ENCODE measurements around the gene MBD2.
"Not testable (repeated sequence)": the region's sequence is repeated elsewhere in the genome, so short reads cannot be mapped to it uniquely, and the experiment has no call there.

Gene MBD2

DNA sequence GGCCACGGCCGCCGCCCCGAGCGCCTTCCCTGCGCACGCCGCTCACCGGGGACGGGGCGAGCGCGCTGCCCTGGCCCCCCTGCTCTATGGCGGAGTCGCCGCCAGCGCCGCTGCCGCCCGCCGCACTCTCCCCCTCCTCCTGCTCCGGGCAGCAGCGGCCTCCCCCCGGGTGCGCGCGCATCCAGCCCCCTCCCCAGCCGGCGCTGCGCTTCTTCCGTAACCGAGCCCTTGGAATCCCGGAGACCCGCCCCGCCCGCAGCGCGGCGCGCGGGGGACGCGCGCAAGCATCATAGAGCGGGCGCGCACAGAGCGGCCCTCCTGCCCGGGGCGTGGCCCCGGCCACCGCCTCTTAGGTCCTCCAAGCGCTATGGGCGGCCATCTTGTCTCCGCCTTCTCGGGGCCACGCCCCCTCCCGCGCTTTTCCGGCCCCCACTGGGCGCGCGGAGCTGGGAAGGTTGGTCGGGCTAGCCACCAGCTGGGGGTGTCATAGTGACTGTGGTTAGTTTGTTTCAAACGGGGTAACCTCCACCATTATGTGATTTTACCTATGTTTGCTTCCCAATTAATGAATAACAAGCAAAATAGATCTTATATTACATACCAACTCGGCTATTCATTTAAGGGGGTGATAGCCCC lies at the start of gene MBD2:
MBD2 (minus strand) TSS at position 291 of the 636 bp plus-strand sequence; CDS start at position 181, 110 bp downstream.
- DNase-seq, result peak; percentile 96

DNA sequence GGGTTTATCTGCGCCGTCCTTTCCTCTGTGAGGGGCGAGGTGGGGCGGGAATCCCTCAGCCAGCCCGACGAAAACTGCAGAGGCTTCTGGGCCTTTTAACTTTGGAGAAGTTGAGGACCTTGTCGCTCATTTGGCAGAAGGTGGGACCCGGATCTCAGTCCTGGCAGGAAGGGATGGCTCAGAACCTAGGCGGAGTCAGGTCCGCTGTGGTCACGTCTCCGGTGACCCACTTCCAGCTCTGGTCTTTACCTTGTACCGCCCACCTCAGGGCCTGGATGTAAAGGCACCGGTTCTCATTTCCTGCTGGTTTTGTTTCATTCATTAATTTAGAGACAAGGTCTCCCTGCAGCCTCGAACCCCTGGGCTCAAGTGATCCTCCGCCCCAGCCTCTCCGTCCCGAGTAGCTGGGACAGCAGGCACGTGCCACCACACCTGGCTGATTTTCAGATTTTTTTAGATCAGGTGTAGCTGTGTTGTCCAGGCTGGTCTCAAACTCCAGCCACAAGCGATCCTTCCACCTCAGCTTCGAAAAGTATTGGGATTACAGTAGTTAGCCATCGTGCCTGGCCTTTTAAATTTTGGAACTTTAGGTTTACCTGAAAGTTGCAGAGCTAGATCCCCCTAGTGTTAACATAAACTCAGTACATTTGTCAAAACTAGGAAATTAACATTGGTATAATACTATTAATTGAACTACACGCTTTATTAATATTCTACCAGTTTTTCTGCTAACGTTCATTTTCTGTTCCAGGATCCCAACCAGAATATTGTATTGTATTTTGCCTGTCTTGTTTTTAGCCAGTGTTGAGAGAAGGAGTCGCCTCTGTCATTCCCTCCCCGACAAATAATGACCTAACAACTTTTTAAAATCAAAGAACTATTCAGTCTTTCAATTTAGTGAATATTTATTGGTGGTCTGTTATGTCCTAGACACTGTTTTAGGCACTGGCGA lies 45.7 kb upstream of the MBD2 start:
- DNase-seq, result peak; percentile 23

GRCh38 chr18:54268751-54269150 lies 44.3 kb upstream of the MBD2 start:
- no peak for DNase-seq

DNA sequence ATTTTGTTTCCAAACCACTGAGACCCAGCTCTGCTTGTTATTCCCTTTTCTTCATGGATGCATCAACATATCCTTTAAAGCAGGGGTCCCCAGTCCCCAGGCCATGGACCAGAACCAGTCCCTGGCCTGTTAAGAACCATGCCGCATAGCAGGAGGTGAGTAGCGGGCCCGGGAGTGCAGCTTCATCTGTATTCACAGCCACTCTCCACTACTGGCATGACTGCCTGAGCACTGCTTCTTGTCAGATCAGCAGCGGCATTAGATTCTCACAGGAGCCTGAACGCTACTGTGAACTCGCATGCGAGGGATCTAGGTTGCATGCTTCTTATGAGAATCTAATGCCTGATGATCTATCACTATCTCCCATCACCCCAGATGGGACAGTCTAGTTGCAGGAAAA lies 43.2 kb upstream of the MBD2 start:
- no peak for DNase-seq

- no peak for DNase-seq
These were observed 39.5 kb upstream of the MBD2 start for GRCh38 chr18:54263904-54264336.

DNA sequence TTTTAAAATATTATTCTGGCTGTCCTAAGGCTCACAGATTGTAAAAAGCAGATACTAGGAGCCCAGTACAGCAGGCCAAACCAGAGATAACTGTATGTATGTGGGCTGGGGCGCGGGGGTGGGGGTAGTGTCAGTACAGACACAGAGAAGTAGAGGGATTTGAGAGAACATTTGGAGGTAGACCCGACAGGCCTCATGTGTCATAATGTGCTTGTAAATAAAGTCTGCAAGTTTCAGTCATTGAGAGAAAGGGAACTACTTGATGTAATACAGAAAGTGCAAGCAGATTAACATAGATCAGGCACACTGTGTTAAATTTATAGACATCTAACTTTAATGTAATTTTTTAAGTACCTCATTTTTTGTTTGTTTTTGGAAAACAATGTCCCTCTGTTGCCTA lies 37.4 kb upstream of the MBD2 start:
- no peak for DNase-seq

- no peak for DNase-seq
These were observed 36.1 kb upstream of the MBD2 start for GRCh38 chr18:54260396-54261072.

GRCh38 chr18:54257818-54258217 lies 33.3 kb upstream of the MBD2 start:
- not testable (repeated sequence) for DNase-seq

- no peak for DNase-seq
These were observed 32.5 kb upstream of the MBD2 start for GRCh38 chr18:54257015-54257414.

DNA sequence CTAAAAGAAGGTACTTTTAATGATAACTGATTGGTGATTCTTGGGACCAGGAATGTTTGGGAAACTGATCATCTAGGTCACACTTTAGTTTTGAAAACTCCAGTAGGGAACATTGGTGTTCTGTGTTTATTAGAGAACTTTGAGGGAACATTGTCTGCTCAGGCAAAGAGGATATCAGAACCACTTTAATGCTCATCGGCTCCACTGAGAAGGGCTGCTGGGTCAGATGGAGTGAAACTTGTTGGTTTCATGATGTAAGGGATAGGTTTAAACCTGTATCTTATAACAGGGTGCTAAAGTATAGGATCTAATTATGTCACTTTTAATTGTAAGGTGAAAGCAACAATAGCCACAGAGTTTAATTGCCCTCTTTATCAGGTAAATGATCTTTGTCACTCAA lies 30.7 kb upstream of the MBD2 start:
- no peak for DNase-seq

DNA sequence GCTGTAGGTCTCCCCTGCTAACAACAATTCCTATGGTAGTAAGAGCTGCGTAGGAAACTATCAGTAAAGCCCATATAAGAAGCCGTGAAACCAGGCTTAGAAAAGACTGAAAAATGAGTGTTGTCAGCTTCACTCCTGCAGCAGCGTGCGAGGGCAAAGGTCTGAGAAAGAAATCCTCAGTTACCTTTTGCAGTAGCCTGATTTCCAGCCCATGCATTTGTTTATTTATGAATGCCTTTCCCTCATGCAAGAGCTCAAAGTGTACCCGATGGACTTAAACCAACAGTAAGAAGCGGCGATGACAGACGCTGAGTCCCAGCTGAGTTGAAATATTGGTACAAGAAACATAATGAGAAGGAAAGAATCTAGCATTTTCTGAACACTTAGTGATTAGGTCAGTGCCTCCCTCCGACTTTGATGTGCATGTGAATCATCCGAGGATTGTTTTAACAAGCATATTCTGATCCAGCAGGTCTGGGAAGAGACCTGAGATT lies 29.8 kb upstream of the MBD2 start:
- DNase-seq, result no peak

DNA sequence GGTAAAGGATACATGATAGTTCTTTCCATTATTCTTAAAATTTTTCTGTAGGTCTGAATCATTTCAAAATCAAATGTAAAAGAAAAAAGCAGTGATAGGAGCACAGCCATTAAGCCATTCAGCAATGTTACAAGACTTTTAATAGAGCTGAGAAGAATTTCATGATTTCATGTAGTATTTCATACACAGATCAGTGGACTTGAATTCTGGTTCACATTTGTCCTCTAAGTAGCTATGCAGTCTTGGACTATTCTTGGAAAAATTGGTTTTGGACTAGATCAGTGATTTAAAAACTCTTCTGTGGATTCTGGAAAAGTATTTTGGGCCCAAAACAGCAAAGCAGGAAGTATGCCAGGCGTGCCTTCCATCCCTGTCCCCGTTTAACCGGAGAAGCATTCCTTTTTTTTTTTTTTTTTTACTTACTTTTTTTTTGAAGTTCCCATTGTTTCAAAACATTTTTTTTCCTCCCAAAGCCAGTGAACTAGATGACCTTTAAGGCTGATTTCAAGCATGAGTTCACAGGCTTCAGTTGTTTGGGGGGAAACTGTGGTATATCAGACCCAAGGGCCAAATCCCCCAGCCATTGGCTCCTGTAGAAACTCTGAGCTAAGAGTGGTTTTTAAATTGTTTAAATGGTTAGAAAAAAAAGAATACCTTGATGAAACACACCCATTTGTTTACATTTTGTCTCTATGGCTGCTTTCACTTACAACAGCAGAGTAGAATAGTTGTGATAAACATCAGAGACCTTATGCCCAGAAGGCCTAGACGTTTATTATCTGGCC lies 27.3 kb upstream of the MBD2 start:
- DNase-seq, result no peak

GRCh38 chr18:54250846-54251261 lies 26.4 kb upstream of the MBD2 start:
- DNase-seq, result no peak

DNA sequence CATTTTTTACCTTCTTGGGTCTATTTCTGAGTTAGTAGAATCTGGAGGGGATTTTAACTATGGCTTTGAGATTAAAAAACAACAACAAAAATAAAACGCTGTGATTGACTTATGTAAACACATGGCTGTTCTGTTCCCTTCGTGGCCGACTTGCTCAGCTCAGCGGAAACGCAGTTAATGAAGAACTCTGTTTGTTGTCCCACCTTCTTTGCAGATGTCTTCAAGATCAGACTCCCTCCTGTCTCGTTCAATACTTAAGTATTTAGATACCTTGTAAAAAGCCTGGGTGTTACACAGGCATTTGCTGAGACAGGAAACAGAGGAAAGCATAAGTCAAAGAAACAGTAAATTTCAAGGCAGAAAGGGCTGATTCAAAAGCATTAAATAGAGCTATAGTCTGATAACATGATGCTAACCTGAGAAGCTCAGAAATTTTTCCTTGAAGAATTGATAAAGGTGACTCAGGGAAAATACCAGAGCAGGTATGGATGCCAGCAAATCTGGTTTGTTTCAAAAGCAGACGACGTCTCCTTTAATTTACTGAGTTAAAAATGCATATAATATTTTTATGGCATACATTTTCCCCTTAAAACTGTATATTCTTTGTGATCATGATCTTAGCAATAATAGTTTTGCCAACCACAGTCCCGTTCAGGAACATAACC lies 23.2 kb upstream of the MBD2 start:
- no peak for DNase-seq

DNA sequence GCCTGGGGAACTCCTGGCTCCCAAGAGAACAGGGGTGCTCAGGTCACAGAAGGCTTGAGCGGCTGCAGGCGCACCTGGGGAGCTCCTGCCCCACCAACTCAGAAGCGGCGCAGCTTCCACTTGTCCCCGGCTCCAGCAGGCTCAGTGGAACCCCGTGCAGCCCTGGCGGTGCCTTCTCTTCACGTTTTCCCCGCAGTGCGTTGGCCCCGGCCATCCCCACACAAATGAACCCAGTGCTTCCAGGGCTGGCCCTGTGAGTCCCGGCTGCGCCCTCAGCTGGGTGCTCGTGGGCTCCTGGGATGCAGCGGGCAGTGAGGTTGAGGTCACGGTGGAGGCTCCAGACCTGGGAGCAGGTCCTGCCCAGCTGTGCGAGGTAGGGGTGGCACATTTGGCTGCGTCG lies 17.9 kb upstream of the MBD2 start:
- no peak for DNase-seq

- DNase-seq, result no peak
These were observed 17.0 kb upstream of the MBD2 start for GRCh38 chr18:54241483-54241882.

DNA sequence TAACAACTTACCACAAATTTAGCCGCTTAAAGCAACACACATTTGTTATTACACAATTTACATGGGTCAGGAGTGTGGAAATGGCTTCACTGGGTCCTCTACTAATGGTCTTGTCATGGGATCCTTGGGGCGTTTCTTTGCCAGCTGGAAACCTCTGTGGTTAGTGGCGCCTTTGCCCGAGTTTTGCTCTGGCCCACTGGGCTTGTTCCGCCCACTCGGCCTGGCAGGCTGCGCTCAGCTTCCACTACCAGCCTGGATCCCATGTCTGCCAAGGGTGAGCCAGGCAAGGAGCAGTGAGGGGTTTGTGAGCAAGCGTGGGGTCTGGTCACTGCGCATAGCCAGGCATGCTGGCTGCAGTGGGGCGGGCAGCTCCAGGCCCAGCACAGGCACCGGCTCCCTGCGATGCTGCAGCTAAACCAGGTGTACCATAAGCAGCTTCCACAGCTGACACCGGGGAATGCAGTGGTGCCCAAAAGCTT lies 16.2 kb upstream of the MBD2 start:
- no peak for DNase-seq

GRCh38 chr18:54239601-54240000 lies 15.1 kb upstream of the MBD2 start:
- DNase-seq, result no peak

GRCh38 chr18:54239091-54239490 lies 14.6 kb upstream of the MBD2 start:
- DNase-seq, result no peak

- DNase-seq, result no peak
These were observed 13.9 kb upstream of the MBD2 start for GRCh38 chr18:54238173-54238936.

- no peak for DNase-seq
These were observed 11.4 kb upstream of the MBD2 start for GRCh38 chr18:54235871-54236270.

Measured in NCI-H774 (cell line).